Measurements from ENCODE around the gene MIF. TPM values are rescaled to one million over a fixed set of nuclear protein-coding genes. Genes with fewer than 3 reads are reported as not detected.
A peak's percentile ranks its signal among the peaks of the same experiment; 100 is the strongest.
"Not testable (repeated sequence)": the region's sequence is repeated elsewhere in the genome, so short reads cannot be mapped to it uniquely, and the experiment has no call there.

The MIF gene
- total RNA-seq, 1 donor from 2014 or later, result 306 TPM

GRCh38 chr22:23922921-23923320 lies 28.7 kb downstream of the MIF start:
- H3K4me1 Mint-ChIP-seq (ENCODE audit: unreplicated experiment), result no peaks in the 10 kb centered on the region
- no peak for TF ChIP-seq CTCF (IDR thresholded peaks at IDR 0.05; ENCODE audit: unreplicated experiment)
- no peak overlapping the region for H3K4me3 Mint-ChIP-seq (ENCODE audit: unreplicated experiment)
- no peak overlapping the region for H3K27ac Mint-ChIP-seq (ENCODE audit: unreplicated experiment)
- H3K36me3 Mint-ChIP-seq (ENCODE audit: low read depth, unreplicated experiment), result peaks cover 28% of the 10 kb centered on the region
- no peak for DNase-seq (ENCODE audit: low spot score)
- no peaks in the 10 kb centered on the region for H3K9me3 Mint-ChIP-seq (ENCODE audit: unreplicated experiment)
- H3K27me3 Mint-ChIP-seq (ENCODE audit: unreplicated experiment), result peaks cover 2% of the 10 kb centered on the region

GRCh38 chr22:23925020-23925606 lies 30.9 kb downstream of the MIF start:
- Mint-ChIP-seq H3K4me3 (ENCODE audit: unreplicated experiment) (peak overlapping the region; percentile 43), H3K4me1 (ENCODE audit: unreplicated experiment) (no peaks in the 10 kb centered on the region), H3K27ac (ENCODE audit: unreplicated experiment) (no peak overlapping the region), H3K36me3 (ENCODE audit: low read depth, unreplicated experiment) (peaks cover 32% of the 10 kb centered on the region), H3K27me3 (ENCODE audit: unreplicated experiment) (peaks cover 2% of the 10 kb centered on the region), H3K9me3 (ENCODE audit: unreplicated experiment) (no peaks in the 10 kb centered on the region)
- TF ChIP-seq CTCF (IDR thresholded peaks at IDR 0.05; ENCODE audit: unreplicated experiment), result no peak
- DNase-seq (ENCODE audit: low spot score), result no peak

- Mint-ChIP-seq H3K36me3 (ENCODE audit: low read depth, unreplicated experiment) (peaks cover 38% of the 10 kb centered on the region), H3K4me1 (ENCODE audit: unreplicated experiment) (no peaks in the 10 kb centered on the region), H3K9me3 (ENCODE audit: unreplicated experiment) (no peaks in the 10 kb centered on the region), H3K27ac (ENCODE audit: unreplicated experiment) (no peak overlapping the region), H3K4me3 (ENCODE audit: unreplicated experiment) (peak overlapping the region; percentile 54), H3K27me3 (ENCODE audit: unreplicated experiment) (no peaks in the 10 kb centered on the region)
- no peak for DNase-seq (ENCODE audit: low spot score)
- no peak for TF ChIP-seq CTCF (IDR thresholded peaks at IDR 0.05; ENCODE audit: unreplicated experiment)
Measured at GRCh38 chr22:23926561-23926960, 32.4 kb downstream of the MIF start.

- TF ChIP-seq CTCF (IDR thresholded peaks at IDR 0.05; ENCODE audit: unreplicated experiment), result no peak
- H3K27ac Mint-ChIP-seq (ENCODE audit: unreplicated experiment), result no peak overlapping the region
- peaks cover 4% of the 10 kb centered on the region for H3K4me1 Mint-ChIP-seq (ENCODE audit: unreplicated experiment)
- no peaks in the 10 kb centered on the region for H3K9me3 Mint-ChIP-seq (ENCODE audit: unreplicated experiment)
- peaks cover 4% of the 10 kb centered on the region for H3K27me3 Mint-ChIP-seq (ENCODE audit: unreplicated experiment)
- DNase-seq (ENCODE audit: low spot score), result no peak
- H3K36me3 Mint-ChIP-seq (ENCODE audit: low read depth, unreplicated experiment), result no peaks in the 10 kb centered on the region
- no peak overlapping the region for H3K4me3 Mint-ChIP-seq (ENCODE audit: unreplicated experiment)
Measured at GRCh38 chr22:23938328-23939016, 44.3 kb downstream of the MIF start.

- DNase-seq (ENCODE audit: low spot score), result no peak
- Mint-ChIP-seq H3K9me3 (ENCODE audit: unreplicated experiment) (no peaks in the 10 kb centered on the region), H3K4me1 (ENCODE audit: unreplicated experiment) (peaks cover 4% of the 10 kb centered on the region), H3K36me3 (ENCODE audit: low read depth, unreplicated experiment) (no peaks in the 10 kb centered on the region), H3K27me3 (ENCODE audit: unreplicated experiment) (peaks cover 4% of the 10 kb centered on the region), H3K4me3 (ENCODE audit: unreplicated experiment) (no peak overlapping the region), H3K27ac (ENCODE audit: unreplicated experiment) (no peak overlapping the region)
- no peak for TF ChIP-seq CTCF (IDR thresholded peaks at IDR 0.05; ENCODE audit: unreplicated experiment)
Measured at GRCh38 chr22:23939017-23939357, 44.8 kb downstream of the MIF start.

- not testable (repeated sequence) for H3K27ac Mint-ChIP-seq (ENCODE audit: unreplicated experiment); H3K27me3 Mint-ChIP-seq (ENCODE audit: unreplicated experiment); H3K36me3 Mint-ChIP-seq (ENCODE audit: low read depth, unreplicated experiment); H3K9me3 Mint-ChIP-seq (ENCODE audit: unreplicated experiment); H3K4me1 Mint-ChIP-seq (ENCODE audit: unreplicated experiment); H3K4me3 Mint-ChIP-seq (ENCODE audit: unreplicated experiment); DNase-seq (ENCODE audit: low spot score)
Measured at GRCh38 chr22:23940166-23940565, 46.0 kb downstream of the MIF start.

All from endothelial cell (in vitro differentiated cells).